Bronchial epithelial cell (primary cell): Measurements from ENCODE around the gene KLF13. TPM values are rescaled to one million over a fixed set of nuclear protein-coding genes. Genes with fewer than 3 reads are reported as not detected.
A peak's percentile ranks its signal among the peaks of the same experiment; 100 is the strongest.

Experiments used
- DNase-seq: peaks from one replicate; pipeline ENCODE4 v3.0.0-alpha.2; 2010; ENCODE audit warnings: low read depth
- FAIRE-seq: peaks from 2 replicates; lab custom pipeline; 2011; peaks lifted over from hg19 to GRCh38; lab: Jason Lieb, UNC
- H3K27me3 ChIP-seq: 2 replicates; pipeline ENCODE4 v1.5.1; 2011; ENCODE audit warnings: low read length; ENCODE audit not compliant: control insufficient read depth, insufficient read depth
- H3K36me3 ChIP-seq: 2 replicates; pipeline ENCODE4 v1.5.1; 2011; ENCODE audit warnings: low read length; ENCODE audit not compliant: control insufficient read depth, insufficient read depth
- H3K4me3 ChIP-seq: 2 replicates; pipeline ENCODE4 v1.5.1; 2011; ENCODE audit warnings: mild to moderate bottlenecking, low read depth, low read length, control low read depth
- CTCF ChIP-seq: IDR thresholded peaks from 2 replicates; pipeline ENCODE4 v1.5.1; 2011; ENCODE audit warnings: mild to moderate bottlenecking, moderate library complexity, low read length, control low read depth, inconsistent platforms; ENCODE audit not compliant: insufficient read depth, severe bottlenecking
- total RNA-seq: library from RNA; depleted of rRNA; stranded (reverse); fragments of >200 nt; gene quantifications from 2 replicates; pipeline ENCODE4 v1.2.1, GENCODE V29; 2014

Gene KLF13
- total RNA-seq, 1 donor from 2014 or later = 58.7 TPM

- H3K27me3 ChIP-seq = no peaks in the 10 kb centered on the region
- FAIRE-seq = no peak
- TF ChIP-seq CTCF = no peak
- DNase-seq = peak; percentile 48
- no peaks in the 10 kb centered on the region for H3K36me3 ChIP-seq
- H3K4me3 ChIP-seq = no peak overlapping the region
These were observed 77.0 kb downstream of the KLF13 start for GRCh38 chr15:31403606-31404005.

GRCh38 chr15:31404345-31404744, 77.7 kb downstream of the KLF13 start:
- Histone ChIP-seq H3K36me3 (no peaks in the 10 kb centered on the region), H3K4me3 (no peak overlapping the region), H3K27me3 (no peaks in the 10 kb centered on the region)
- FAIRE-seq (no peak), DNase-seq (no peak)
- no peak for TF ChIP-seq CTCF

GRCh38 chr15:31405200-31405920, 78.7 kb downstream of the KLF13 start:
- FAIRE-seq (no peak), DNase-seq (peak; percentile 50)
- no peak overlapping the region for H3K4me3 ChIP-seq

GRCh38 chr15:31407376-31407775, 80.7 kb downstream of the KLF13 start:
- no peaks in the 10 kb centered on the region for H3K36me3 ChIP-seq
- H3K27me3 ChIP-seq = no peaks in the 10 kb centered on the region
- TF ChIP-seq CTCF = no peak
- FAIRE-seq (no peak), DNase-seq (no peak)
- no peak overlapping the region for H3K4me3 ChIP-seq

More at GRCh38 chr15:31405200-31405920, 78.7 kb downstream of the KLF13 start:
- TF ChIP-seq CTCF = no peak
- no peaks in the 10 kb centered on the region for H3K36me3 ChIP-seq
- H3K27me3 ChIP-seq = no peaks in the 10 kb centered on the region

GRCh38 chr15:31407851-31408250, 81.2 kb downstream of the KLF13 start:
- Histone ChIP-seq H3K27me3 (no peaks in the 10 kb centered on the region), H3K4me3 (no peak overlapping the region), H3K36me3 (no peaks in the 10 kb centered on the region)
- FAIRE-seq (no peak), DNase-seq (no peak)
- no peak for TF ChIP-seq CTCF

GRCh38 chr15:31408724-31409123, 82.1 kb downstream of the KLF13 start:
- FAIRE-seq = no peak
- no peak for TF ChIP-seq CTCF
- no peaks in the 10 kb centered on the region for H3K27me3 ChIP-seq
- DNase-seq = no peak
- no peaks in the 10 kb centered on the region for H3K36me3 ChIP-seq
- no peak overlapping the region for H3K4me3 ChIP-seq
